Medulla oblongata (tissue), 1 donor: ENCODE measurements around the gene NARF.
"Not testable (repeated sequence)": the region's sequence is repeated elsewhere in the genome, so short reads cannot be mapped to it uniquely, and the experiment has no call there.

Experiments used
- DNase-seq: peaks from one replicate; pipeline ENCODE4 v3.0.0-alpha.2; 2015; ENCODE audit errors: extremely low spot score

NARF gene

DNA sequence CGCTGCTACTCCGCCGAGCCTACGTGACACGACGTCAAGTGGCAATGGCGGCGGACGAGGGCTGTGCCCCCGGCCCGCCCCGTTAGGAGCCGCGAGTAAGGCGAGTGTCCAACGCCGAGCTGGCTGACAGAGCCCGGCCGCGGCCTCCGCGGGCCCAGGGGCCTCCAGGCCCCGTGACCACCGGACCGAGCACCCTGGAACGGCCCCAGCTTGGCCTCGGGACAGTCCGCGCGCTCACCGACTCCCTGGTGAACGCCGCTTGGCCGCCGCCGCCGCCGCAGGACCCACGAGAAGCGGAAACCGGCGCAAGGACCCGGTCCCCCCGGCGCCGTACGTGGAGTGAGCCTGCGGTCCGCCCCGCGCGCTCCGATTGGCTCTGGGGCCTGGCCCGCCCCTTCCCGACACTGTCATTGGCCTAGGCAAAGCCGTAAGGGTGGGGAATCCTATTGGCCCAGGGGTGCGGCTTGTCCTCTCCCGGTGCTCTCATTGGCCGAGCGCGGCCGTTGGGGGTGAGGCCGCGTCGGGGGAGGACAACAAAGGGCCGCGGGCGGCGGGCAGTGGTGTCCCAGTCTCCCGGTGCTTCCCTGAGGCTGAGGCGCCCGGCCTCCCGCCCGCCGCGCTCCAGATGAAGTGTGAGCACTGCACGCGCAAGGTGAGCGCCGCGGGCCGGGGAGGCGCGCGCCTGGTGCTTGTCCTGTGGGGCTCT, at the start of gene NARF:
Gene NARF (plus strand): TSS at position 563 of the 706 bp plus-strand sequence. CDS start 63 bp downstream, at position 626.
- peak; percentile 100 for DNase-seq

DNA sequence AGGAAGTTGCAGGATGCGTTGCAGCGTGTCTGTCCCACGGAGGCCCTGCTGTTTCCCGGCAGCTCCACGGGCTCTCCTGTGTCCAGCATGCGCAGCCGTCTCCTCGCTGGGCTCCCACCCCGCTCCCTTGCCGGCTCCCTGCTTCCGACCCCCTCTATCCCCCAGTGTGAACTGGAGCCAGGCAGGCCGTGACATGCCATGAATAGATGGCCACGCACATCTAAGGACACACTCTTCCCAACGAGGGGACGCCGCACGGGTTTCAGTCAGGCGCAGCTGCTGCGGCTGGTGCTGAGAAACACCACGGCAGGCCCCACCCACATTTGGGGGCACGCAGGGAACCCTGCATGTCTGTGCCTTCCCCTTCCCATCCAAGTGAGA, 49.6 kb upstream of the NARF start:
- no peak for DNase-seq

DNA sequence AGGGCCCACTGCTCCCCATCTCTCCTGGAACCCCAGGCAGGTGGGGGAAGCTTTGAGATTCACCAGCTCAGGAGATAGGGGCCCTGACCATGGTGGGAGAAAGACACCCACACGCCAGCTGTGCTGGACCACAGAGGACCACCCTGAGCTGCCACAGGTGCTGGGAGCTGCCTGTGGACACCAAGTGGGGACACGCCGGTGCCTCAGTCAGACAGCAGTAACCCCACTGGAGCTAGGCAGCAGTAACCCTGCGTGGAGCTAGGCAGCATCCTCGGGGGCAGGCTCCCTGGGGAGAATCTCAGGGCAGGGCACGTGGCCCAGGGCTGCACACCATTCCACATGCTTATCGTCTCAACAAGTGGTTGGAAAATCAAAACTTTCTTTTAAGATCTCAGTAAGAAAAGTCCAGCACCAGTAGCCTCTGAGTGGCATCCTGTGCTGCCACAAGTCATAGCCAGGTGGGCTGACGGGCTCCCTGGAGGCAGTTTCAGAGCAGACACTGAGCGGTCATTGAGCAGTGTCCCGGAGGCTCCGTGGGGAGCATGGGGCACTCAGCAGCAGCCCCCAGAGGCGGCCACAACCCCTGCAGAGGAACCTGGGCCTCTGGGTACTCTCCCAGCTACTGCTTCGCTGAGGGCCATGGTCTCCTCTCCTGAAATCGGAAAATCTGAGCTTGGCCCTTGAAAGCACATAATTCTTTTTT, 48.4 kb upstream of the NARF start:
- DNase-seq: no peak

DNA sequence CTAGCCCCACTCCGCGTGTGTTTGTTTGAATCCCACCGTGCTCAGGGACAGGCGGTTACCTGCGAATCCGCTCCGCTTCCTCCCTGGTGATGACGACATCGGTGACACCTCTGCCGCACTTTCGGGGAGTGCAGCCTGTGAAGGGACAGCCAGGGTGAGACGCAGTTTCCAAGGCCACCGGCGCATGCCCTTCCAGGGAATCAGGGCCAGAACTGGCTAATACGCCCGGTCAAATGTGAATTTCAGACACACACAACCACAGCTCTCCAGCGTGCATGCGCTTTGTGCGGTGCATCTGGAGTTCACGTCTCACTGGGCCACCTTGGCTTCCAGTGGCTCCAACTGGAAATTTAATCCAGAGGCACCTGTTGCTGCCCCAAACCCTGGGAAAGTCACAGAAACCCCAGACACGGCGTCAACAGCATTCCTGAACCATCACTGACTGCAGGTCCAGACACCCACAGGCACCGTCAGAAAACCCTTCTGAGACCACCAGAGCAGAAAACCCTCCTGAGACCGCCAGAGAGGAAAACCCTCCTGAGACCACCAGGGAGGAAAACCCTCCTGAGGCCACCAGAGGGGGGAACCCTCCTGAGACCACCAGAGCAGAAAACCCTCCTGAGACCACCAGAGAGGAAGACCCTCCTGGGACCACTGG, 47.0 kb upstream of the NARF start:
- no peak for DNase-seq

DNA sequence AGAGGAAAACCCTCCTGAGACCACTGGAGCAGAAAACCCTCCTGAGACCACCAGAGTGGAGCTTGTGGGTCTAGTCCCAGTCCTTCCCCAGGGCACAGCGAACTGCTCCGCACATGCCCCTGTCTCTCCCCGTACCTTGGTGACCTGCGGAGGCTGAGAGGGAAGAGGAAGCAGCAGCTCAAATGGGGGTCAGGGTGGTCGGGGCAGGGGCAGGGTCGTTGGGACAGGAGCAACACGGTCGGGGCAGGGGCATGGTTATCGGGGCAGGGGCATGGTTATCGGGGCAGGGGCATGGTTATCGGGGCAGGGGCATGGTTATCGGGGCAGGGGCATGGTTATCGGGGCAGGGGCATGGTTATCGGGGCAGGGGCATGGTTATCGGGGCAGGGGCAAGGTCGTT, 46.5 kb upstream of the NARF start:
- not testable (repeated sequence) for DNase-seq

DNA sequence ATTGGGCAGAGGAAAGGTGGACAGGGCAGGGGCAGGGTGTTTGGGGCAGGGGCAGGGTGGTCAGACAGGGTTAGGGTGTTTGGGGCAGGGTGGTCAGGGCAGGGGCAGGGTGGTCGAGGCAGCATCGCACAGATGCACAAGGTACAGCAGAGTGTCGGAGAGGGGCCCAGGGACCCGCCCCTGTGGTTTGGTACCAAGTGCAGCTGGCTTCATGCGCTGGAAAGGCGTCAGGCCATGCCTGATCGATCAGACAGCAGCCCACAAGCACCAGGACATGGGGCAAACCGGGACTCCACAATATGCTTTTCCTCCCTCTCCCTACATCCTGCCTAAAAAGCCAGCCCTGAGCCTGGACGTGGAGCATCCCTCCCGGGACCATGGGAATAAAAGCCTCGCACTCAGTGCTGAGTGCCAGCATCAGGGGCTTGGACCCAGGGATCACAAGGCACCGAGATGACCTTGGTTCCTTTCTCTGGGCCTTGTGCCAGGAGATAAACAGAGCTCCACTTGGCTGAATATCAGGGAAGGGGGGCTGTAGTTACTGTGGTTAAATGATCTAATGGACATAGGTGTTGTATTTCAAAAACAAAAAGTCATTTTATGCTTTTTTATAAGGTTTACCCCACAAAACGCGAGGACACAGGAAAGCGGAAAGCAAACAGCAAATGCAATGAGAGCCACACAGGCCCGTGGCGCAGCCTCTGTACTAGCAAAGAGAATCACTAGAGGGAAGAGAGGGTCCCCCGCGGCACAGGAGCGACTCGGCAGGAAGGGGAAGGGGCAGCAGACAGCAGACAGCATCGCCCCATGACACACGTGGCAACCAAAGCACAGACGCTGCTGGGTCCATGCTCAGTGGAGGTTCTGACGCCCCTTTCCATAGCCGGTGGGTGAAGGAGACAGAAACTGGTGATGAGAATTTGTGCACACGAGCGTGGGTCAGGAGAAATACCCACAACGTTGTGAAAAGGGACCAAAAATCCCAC, 45.7 kb upstream of the NARF start:
- no peak for DNase-seq

DNA sequence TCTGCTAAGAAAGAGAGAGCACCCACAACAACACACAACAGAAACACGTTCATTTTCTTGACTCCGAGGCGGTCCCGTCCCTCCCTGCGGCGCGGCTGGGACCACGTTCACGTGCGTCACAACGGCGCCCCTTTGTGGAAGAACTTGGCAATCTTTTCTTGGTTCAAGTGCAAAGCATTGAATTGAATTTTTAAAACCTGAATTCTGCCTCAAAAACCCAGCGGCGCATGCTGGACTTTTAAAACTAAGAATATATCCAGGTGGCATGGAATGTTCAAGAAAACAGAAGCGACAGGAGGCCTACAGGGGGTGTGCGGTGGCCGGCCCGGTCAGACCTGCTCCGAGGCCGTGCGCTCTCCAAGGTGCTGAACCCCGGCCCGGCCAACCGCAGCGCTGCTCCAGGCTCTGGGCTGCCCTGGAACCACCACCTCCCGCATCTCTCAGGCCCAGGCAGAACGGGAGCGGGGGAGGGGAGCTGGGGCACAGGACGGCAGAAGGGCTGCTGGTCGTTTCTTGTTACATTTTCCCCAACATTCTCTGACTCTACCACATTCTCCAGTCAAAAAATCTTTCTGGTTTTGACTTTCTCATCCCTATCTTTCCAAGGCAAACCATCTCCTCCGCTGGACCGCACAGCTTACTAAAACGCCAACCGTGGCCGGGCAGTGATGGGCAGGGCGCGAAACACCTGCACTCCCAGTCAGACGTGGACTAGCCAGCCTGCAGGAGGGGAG, 43.8 kb upstream of the NARF start:
- DNase-seq: peak; percentile 69

DNA sequence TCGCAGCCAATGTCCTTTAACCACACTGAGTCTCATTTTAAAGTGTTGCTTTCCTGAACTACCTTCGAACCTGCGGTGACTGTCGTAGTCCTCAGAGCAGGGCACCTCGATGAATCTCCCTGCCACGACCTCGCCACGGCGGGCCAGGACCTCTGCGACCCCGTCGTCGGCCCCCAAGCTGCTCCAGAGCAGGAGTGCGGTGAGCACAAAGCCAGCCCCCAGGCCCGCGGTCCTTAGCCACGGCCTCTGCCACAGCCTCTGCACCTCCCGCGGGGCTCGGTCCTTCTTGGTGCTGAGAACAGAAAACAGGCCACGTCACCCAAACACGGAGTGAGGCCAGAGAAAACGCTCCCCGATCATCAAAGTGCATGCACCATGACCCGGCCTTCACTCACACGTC, 43.2 kb upstream of the NARF start:
- DNase-seq: no peak

DNA sequence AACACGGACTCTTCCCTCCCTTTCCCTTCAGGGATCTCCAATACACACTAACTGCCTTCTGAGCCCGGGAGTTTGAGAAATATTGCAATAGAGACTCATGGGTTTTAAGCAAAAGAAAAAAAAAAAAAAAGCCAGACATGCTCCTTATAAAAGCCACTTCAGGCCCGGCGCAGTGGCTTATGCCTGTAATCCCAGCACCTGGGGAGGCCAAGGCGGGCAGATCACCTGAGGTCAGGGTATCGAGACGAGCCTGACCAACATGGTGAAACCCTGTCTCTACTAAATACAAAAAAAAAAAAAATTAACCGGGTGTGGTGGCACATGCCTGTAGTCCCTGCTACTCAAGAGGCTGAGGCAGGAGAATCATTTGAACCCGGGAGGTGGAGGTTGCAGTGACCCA, 42.8 kb upstream of the NARF start:
- no peak for DNase-seq

DNA sequence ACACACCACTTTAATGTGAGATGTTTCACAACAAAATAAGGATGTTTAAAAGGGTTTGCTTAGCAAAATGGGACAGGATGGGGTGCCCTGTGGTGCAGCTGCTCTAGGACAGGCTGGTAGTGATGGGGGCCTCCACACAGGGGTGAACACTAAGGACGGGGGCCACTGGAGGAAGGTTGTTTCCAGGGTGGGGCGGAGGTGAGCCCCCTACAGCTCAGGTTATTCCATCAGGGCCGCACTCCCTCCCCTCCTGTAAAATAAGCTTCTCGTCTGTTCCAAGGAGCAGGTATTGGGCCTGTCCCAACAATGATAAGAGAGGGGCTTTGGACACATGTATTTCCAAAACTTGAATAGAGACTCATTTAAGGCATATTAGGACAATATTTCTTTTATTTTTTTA, 42.3 kb upstream of the NARF start:
- no peak for DNase-seq

DNA sequence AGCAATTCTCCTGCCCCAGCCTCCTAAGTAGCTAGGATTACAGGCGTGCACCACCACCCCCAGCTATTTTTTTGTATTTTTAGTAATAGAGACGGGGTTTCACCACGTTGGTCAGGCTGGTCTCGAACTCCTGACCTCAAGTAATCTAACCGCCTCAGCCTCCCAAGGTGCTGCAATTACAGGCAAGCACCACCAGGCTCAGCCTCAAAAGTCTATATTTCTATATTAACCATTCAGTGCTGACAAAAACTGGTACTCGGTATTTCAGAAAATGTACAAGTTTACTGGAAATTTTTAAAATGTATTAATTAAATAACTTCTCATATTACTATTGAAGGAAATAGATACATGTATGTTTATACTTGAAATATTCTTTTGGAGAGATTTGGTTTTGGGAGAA, 41.8 kb upstream of the NARF start:
- DNase-seq: no peak

DNA sequence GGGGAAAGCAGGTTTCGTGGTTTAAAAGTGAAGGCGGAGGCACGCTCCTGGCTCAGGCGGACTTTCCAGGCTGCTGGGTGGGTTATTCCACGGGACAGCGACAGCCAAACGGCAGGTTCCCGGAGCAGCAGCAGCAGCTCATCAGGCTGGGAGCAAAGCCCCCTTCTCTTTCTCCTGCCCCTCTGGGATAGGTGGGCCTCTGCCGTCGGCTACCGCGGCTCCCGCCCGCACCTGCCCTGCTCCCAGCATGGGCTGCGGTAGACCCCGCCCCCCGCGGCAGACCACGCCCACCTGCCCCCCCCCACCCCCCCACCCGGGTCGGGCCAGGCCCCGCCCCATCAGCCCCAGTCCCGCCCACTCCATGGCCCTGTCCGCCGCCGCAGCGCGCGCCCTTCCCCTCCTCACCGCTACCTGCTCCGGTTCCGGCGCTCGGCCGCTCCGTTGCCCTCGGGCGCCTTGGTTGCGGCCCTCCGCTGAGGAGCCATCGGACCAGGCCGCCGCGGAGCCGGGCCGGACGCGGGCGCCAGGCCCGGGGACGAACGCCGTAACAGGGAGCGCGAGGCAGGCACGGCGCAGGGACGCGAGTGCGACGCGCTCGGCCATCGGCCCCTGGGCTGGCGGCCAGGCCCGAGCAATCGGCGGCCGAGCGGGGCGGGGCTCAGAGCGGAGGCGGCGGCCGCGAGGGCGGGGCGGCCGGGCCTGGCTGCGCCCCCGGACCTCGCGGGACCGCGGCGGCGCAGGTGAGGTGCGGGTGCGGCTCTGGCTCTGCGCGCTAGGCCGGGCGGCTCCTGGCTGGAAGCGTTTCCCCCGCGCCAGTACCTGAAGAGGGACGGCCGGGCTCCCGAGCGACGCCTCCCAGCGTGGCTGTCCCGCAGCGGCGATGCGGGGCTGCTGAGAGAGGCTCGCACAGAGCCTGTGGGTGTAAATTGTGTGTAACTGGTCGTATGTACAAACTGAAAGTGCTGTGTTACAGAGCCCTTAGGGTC, 40.2 kb upstream of the NARF start, which contains the start of the genes HEXD and OGFOD3:
Gene HEXD (plus strand): TSS at position 347 of the 986 bp plus-strand sequence. CDS start 1,453 bp downstream, outside the sequence.
Gene OGFOD3 (minus strand): TSS at position 586 of the 986 bp plus-strand sequence. CDS start 101 bp downstream, at position 485.
- peak; percentile 83 for DNase-seq

DNA sequence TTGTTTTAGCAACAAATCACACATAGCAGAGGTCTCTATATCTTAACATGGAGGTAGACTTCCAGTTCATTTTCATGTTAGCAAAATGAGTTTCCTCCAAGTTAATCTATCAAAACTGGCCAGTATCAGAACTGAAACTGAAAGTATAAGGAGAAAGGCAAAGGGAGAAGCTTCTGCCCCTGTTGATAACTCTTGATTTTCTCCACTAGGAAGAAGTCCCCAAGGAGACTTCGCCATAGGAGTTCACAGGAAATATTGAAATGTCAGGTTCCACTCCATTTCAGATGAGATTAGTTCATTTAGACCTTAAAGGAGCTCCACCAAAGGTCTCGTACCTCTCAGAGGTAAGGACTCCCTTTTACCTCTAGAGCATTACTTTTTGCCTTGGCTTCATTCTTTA, 39.0 kb upstream of the NARF start:
- peak; percentile 21 for DNase-seq

DNA sequence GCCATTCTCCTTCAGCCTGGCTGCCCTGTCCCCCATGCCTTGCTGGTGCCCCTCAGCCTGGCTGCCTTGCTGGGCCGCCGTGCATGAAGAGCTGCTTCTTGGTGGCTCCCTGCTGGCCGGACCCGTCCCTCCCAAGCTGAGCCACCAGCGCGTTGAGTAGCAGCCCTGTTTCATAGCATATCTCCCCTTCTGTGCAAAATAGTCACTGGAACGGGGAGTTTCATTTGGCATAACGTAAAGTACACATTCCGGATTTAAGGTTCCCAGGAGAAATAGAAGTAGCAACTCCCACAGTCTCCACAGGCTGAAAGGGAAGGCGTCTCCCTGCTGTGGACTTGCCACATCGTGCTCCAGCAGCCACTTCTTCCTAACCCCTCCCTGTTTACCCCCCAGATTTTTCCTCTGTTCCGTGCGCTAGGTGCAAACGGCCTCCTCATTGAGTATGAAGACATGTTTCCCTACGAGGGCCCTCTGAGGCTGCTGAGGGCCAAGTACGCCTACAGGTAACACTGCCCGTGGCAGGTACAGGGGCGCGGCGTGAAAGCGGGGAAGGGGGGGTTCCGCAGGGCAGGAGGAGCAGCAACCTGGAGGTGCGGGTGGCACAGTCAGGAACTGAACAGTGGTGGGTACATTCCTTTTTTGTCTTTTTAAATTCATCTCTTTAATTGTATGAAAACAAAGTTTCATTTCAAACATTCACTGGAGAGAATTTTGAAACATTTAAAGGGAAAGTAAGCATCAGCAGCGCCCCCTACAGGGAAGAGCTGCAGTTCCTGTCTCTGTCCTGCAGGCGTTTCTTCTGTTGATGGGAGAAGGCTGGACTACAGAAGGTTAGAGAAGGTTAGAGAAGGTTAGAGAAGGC, 34.3 kb upstream of the NARF start:
- DNase-seq: no peak

DNA sequence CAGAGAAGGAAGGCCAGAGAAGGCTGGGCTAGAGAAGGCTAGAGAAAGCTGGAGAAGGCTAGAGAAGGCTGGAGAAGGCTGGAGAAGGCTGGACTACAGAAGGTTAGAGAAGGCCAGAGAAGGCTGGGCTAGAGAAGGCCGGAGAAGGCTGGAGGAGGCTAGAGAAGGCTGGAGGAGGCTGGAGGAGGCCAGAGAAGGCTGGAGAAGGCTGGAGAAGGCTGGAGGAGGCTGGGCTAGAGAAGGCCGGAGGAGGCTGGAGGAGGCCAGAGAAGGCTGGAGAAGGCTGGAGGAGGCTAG, 33.7 kb upstream of the NARF start:
- DNase-seq: no peak

DNA sequence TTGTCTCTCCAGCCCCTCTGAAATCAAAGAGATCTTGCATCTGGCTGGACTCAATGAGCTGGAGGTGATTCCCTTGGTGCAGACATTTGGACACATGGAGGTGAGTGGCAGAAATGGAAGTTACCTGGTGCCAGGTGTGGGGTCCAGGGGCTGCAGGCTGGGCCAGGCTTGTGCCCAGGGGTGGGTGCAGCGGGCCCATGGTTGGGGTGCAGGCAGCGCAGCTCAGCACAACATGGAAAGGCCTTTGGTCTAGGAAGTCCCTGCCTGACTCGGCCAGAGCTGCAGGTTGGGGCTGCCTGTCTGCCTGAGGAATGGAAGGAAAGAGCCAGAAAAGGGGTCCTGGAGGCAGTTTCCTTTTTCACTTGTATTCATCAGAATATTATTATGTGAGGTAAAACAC, 30.0 kb upstream of the NARF start:
- DNase-seq: no peak

DNA sequence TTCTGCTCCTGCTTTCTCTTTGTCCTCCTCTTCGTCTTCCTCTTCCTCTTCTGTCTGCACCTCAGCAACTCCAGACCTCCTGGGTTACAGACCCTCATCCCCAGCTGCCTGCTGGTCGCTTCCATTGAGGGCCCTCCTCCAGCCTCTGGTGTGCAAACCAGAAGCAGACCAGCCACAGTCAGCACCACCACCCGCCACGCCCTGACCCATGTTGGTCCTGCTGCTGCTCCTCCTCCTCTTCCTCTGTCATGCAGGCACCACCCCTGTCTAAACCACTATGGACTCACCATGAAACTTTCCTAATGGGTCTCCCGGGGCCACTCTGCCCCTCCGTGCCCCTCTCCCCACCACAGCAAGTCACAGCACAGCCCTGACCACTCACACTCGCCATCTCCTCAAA, 28.7 kb upstream of the NARF start:
- DNase-seq: no peak

DNA sequence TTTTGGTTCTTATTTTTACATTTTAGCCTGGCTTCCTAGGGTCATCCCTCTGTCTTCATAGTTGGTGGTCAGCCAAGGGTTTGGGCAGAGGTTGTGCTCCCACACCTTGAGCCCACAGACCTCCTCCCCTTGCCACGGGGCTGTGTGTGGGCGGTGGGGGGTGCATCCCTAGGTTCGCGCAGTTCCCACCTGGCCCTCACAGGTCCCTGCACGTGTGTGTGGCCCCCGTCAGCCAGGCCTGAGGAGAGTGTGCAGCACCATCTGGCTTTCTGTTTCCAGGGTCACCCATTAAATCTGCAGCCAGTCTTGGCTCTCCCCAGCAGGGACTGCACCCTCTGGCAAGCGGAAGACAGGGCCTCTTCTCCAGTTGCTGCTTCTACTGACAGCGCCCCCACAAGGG, 26.5 kb upstream of the NARF start:
- no peak for DNase-seq
